Measurements from ENCODE around the gene ETV7.

ETV7 gene

GRCh38 chr6:36361071-36361470 is 26.4 kb downstream of the ETV7 start:
- no peak for DNase-seq (ENCODE audit: insufficient read length)
- TF ChIP-seq POLR2AphosphoS5 (IDR thresholded peaks at IDR 0.05; ENCODE audit: low read depth, low read length) (no peak), POLR2A (IDR thresholded peaks at IDR 0.05; ENCODE audit: low read depth, low read length) (no peak), TAF1 (IDR thresholded peaks at IDR 0.05; ENCODE audit: borderline replicate concordance, low read depth, low read length) (no peak)
- FAIRE-seq, result no peak

- TF ChIP-seq POLR2A (IDR thresholded peaks at IDR 0.05; ENCODE audit: low read depth, low read length) (no peak), POLR2AphosphoS5 (IDR thresholded peaks at IDR 0.05; ENCODE audit: low read depth, low read length) (no peak), TAF1 (IDR thresholded peaks at IDR 0.05; ENCODE audit: borderline replicate concordance, low read depth, low read length) (no peak)
- FAIRE-seq (peak; percentile 82), DNase-seq (ENCODE audit: insufficient read length) (peak; percentile 50)
These were observed 27.0 kb downstream of the ETV7 start for GRCh38 chr6:36360241-36361054.

- FAIRE-seq (no peak), DNase-seq (ENCODE audit: insufficient read length) (no peak)
- TF ChIP-seq POLR2A (IDR thresholded peaks at IDR 0.05; ENCODE audit: low read depth, low read length), result no peak
- no peak for TF ChIP-seq TAF1 (IDR thresholded peaks at IDR 0.05; ENCODE audit: borderline replicate concordance, low read depth, low read length)
These were observed 29.1 kb downstream of the ETV7 start for GRCh38 chr6:36358226-36358915.

GRCh38 chr6:36357872-36358225 is 29.6 kb downstream of the ETV7 start:
- FAIRE-seq (peak; percentile 53), DNase-seq (ENCODE audit: insufficient read length) (no peak)
- TF ChIP-seq POLR2A (IDR thresholded peaks at IDR 0.05; ENCODE audit: low read depth, low read length), result no peak
- no peak for TF ChIP-seq TAF1 (IDR thresholded peaks at IDR 0.05; ENCODE audit: borderline replicate concordance, low read depth, low read length)
- no peak for TF ChIP-seq POLR2AphosphoS5 (IDR thresholded peaks at IDR 0.05; ENCODE audit: low read depth, low read length)

GRCh38 chr6:36355819-36356218 is 31.6 kb downstream of the ETV7 start:
- no peak for TF ChIP-seq POLR2A (IDR thresholded peaks at IDR 0.05; ENCODE audit: low read depth, low read length)
- TF ChIP-seq TAF1 (IDR thresholded peaks at IDR 0.05; ENCODE audit: borderline replicate concordance, low read depth, low read length), result no peak
- TF ChIP-seq POLR2AphosphoS5 (IDR thresholded peaks at IDR 0.05; ENCODE audit: low read depth, low read length), result no peak
- DNase-seq (ENCODE audit: insufficient read length), result no peak
- FAIRE-seq, result no peak

GRCh38 chr6:36353411-36353915 is 34.0 kb downstream of the ETV7 start:
- DNase-seq (ENCODE audit: insufficient read length), result no peak
- TF ChIP-seq POLR2A (IDR thresholded peaks at IDR 0.05; ENCODE audit: low read depth, low read length) (no peak), POLR2AphosphoS5 (IDR thresholded peaks at IDR 0.05; ENCODE audit: low read depth, low read length) (no peak), TAF1 (IDR thresholded peaks at IDR 0.05; ENCODE audit: borderline replicate concordance, low read depth, low read length) (no peak)
- no peak for FAIRE-seq

- DNase-seq (ENCODE audit: insufficient read length), result no peak
- TF ChIP-seq POLR2A (IDR thresholded peaks at IDR 0.05; ENCODE audit: low read depth, low read length) (no peak), POLR2AphosphoS5 (IDR thresholded peaks at IDR 0.05; ENCODE audit: low read depth, low read length) (no peak), TAF1 (IDR thresholded peaks at IDR 0.05; ENCODE audit: borderline replicate concordance, low read depth, low read length) (no peak)
- no peak for FAIRE-seq
These were observed 34.9 kb downstream of the ETV7 start for GRCh38 chr6:36352477-36353157.

GRCh38 chr6:36350681-36351571 is 36.5 kb downstream of the ETV7 start:
- no peak for FAIRE-seq
- no peak for DNase-seq (ENCODE audit: insufficient read length)
- TF ChIP-seq TAF1 (IDR thresholded peaks at IDR 0.05; ENCODE audit: borderline replicate concordance, low read depth, low read length) (no peak), POLR2AphosphoS5 (IDR thresholded peaks at IDR 0.05; ENCODE audit: low read depth, low read length) (no peak), POLR2A (IDR thresholded peaks at IDR 0.05; ENCODE audit: low read depth, low read length) (no peak)

- FAIRE-seq, result no peak
- no peak for DNase-seq (ENCODE audit: insufficient read length)
- no peak for TF ChIP-seq TAF1 (IDR thresholded peaks at IDR 0.05; ENCODE audit: borderline replicate concordance, low read depth, low read length)
- TF ChIP-seq POLR2AphosphoS5 (IDR thresholded peaks at IDR 0.05; ENCODE audit: low read depth, low read length), result no peak
- no peak for TF ChIP-seq POLR2A (IDR thresholded peaks at IDR 0.05; ENCODE audit: low read depth, low read length)
These were observed 37.4 kb downstream of the ETV7 start for GRCh38 chr6:36350082-36350481.

- TF ChIP-seq TAF1 (IDR thresholded peaks at IDR 0.05; ENCODE audit: borderline replicate concordance, low read depth, low read length) (no peak), POLR2A (IDR thresholded peaks at IDR 0.05; ENCODE audit: low read depth, low read length) (no peak), POLR2AphosphoS5 (IDR thresholded peaks at IDR 0.05; ENCODE audit: low read depth, low read length) (no peak)
- no peak for DNase-seq (ENCODE audit: insufficient read length)
- no peak for FAIRE-seq
These were observed 38.2 kb downstream of the ETV7 start for GRCh38 chr6:36349240-36349639.
